HEK293 (cell line): Measurements from ENCODE around the gene ZNF224.

ENCODE experiments used
- GFI1B ChIP-seq: fragments of 450-650 bp; formaldehyde crosslinking; IDR thresholded peaks from 2 replicates; pipeline ENCODE4 v1.5.1; 2016; ENCODE audit warnings: missing biosample characterization, missing genetic modification characterization
- GLI2 ChIP-seq: fragments of 450-650 bp; formaldehyde crosslinking; IDR thresholded peaks from 2 replicates; pipeline ENCODE4; 2017; ENCODE audit warnings: missing biosample characterization, missing genetic modification characterization, low read depth, borderline replicate concordance
- HOXA7 ChIP-seq: sonication (generic); formaldehyde crosslinking; IDR thresholded peaks from 2 replicates; pipeline ENCODE4 v1.8.1; 2022; ENCODE audit warnings: missing genetic modification reagents, borderline replicate concordance
- MEIS1 ChIP-seq: sonication (generic); formaldehyde crosslinking; IDR thresholded peaks from 2 replicates; pipeline ENCODE4 v1.8.1; 2022; ENCODE audit warnings: missing genetic modification reagents, mild to moderate bottlenecking, borderline replicate concordance
- MZF1 ChIP-seq: fragments of 450-650 bp; formaldehyde crosslinking; IDR thresholded peaks from 2 replicates; pipeline ENCODE4 v1.5.1; 2017; ENCODE audit warnings: missing biosample characterization, missing genetic modification characterization, borderline replicate concordance
- PRDM10 ChIP-seq: fragments of 450-650 bp; formaldehyde crosslinking; IDR thresholded peaks from 2 replicates; pipeline ENCODE4 v1.5.1; 2016; ENCODE audit warnings: missing biosample characterization, missing genetic modification characterization
- SALL2 ChIP-seq: fragments of 450-650 bp; formaldehyde crosslinking; IDR thresholded peaks from 2 replicates; pipeline ENCODE4 v1.5.0; 2017; ENCODE audit warnings: missing biosample characterization, mild to moderate bottlenecking, missing genetic modification characterization, borderline replicate concordance
- TRIM28 ChIP-seq: IDR thresholded peaks from 2 replicates; pipeline ENCODE4 v1.6.1; 2011; ENCODE audit warnings: low read length, control low read depth, borderline replicate concordance
- ZBTB48 ChIP-seq: fragments of 450-650 bp; formaldehyde crosslinking; IDR thresholded peaks from 2 replicates; pipeline ENCODE4 v1.5.1; 2016; ENCODE audit warnings: missing biosample characterization, missing genetic modification characterization
- ZBTB8A ChIP-seq: fragments of 450-650 bp; formaldehyde crosslinking; IDR thresholded peaks from 2 replicates; pipeline ENCODE4 v1.5.1; 2016; ENCODE audit warnings: missing biosample characterization, missing genetic modification characterization
- ZNF114 ChIP-seq: fragments of 450-650 bp; formaldehyde crosslinking; IDR thresholded peaks from 2 replicates; pipeline ENCODE4 v1.5.0; 2017; ENCODE audit warnings: missing biosample characterization, missing genetic modification characterization
- ZNF121 ChIP-seq: fragments of 450-650 bp; formaldehyde crosslinking; IDR thresholded peaks from 2 replicates; pipeline ENCODE4 v1.5.1; 2016; ENCODE audit warnings: missing biosample characterization, missing genetic modification characterization
- ZNF16 ChIP-seq: fragments of 450-650 bp; formaldehyde crosslinking; IDR thresholded peaks from 2 replicates; pipeline ENCODE4 v1.5.1; 2016; ENCODE audit warnings: low read depth, missing biosample characterization, missing genetic modification characterization
- ZNF19 ChIP-seq: fragments of 450-650 bp; formaldehyde crosslinking; IDR thresholded peaks from 2 replicates; pipeline ENCODE4; 2016; ENCODE audit warnings: missing biosample characterization, missing genetic modification characterization, low read depth
- ZNF248 ChIP-seq: fragments of 450-650 bp; formaldehyde crosslinking; IDR thresholded peaks from 2 replicates; pipeline ENCODE4 v1.5.1; 2017; ENCODE audit warnings: missing biosample characterization, missing genetic modification characterization
- ZNF549 ChIP-seq: fragments of 450-650 bp; IDR thresholded peaks from 2 replicates; pipeline ENCODE4 v1.5.1; 2018; ENCODE audit warnings: missing biosample characterization, missing genetic modification characterization, mild to moderate bottlenecking, inconsistent platforms, moderate library complexity
- ZNF560 ChIP-seq: fragments of 450-650 bp; formaldehyde crosslinking; IDR thresholded peaks from 2 replicates; pipeline ENCODE4 v1.5.1; 2017; ENCODE audit warnings: missing biosample characterization, missing genetic modification characterization, borderline replicate concordance
- ZNF610 ChIP-seq: fragments of 450-650 bp; formaldehyde crosslinking; IDR thresholded peaks from 2 replicates; pipeline ENCODE4 v1.5.1; 2016; ENCODE audit warnings: missing biosample characterization, missing genetic modification characterization, borderline replicate concordance
- ZNF654 ChIP-seq: fragments of 450-650 bp; formaldehyde crosslinking; IDR thresholded peaks from 2 replicates; pipeline ENCODE4 v1.5.1; 2016; ENCODE audit warnings: low read depth, missing biosample characterization, missing genetic modification characterization
- ZNF776 ChIP-seq: fragments of 450-650 bp; formaldehyde crosslinking; IDR thresholded peaks from 2 replicates; pipeline ENCODE4 v1.5.0; 2017; ENCODE audit warnings: missing biosample characterization, missing genetic modification characterization, borderline replicate concordance
- ZSCAN5A ChIP-seq: fragments of 450-650 bp; formaldehyde crosslinking; IDR thresholded peaks from 2 replicates; pipeline ENCODE4 v1.5.1; 2016; ENCODE audit warnings: missing biosample characterization, missing genetic modification characterization
- TF ChIP-seq, protein P1 (sequence below): fragments of 450-650 bp; formaldehyde crosslinking; conservative IDR thresholded peaks from 2 replicates; pipeline ENCODE4 v1.5.1; 2016; ENCODE audit warnings: low read depth, missing biosample characterization, missing genetic modification characterization
- TF ChIP-seq, protein P2 (sequence below): fragments of 450-650 bp; formaldehyde crosslinking; IDR thresholded peaks from 2 replicates; pipeline ENCODE4 v1.5.1; 2016; ENCODE audit warnings: missing biosample characterization, missing genetic modification characterization

The ZNF224 gene

DNA sequence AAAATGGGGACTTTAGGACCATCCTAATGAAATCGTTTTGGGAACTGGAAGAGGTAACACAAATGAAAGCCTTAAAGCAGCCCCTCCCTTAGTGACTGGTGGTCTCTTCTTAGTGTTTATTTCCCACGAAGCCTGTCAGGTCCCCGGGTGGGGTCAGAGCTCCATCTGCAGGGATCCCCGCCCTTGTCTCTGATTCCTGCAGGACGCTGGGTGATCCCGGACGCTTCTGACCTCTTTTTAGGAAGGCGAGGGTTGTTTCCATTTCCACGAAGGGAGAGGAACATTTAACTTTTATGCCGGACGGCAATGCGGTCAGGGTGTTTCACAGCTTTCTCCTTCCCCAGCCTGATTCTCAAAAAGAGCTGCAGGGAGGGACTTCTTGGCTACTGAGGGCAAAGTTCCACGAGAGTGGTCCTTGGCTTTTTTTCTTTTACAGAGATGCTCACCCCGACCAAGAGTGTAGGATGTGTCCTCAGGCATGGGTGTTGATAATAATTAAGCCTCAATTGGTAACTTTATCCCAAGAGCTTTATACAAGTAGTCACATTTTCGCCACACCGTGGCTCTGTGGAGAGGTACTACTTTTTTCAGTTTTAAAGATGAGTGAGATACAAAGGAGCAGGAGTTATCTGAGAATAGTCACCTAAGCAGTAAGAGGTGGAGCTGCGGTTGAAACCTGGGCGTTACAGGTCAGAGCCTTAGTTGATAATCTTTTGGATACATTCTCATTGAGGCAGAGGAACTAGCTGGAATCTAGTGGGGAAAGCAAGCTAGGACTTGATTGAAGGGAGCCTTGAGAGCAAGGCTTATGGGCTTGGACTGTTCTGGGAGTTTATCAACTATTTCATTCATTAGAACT, 21.4 kb upstream of the ZNF224 start (continued):
- no peak for TF ChIP-seq ZNF16 (tag by site-specific recombination)
- no peak for TF ChIP-seq SALL2 (tag by site-specific recombination)
- no peak for TF ChIP-seq ZNF121 (tag by site-specific recombination)
- TF ChIP-seq MZF1: no peak
- no peak for TF ChIP-seq ZBTB48 (tag by site-specific recombination)
- TF ChIP-seq PRDM10 (tag by site-specific recombination): peak; percentile 91
- no peak for TF ChIP-seq ZNF549 (tag by site-specific recombination)
- TF ChIP-seq ZNF19 (tag by site-specific recombination): no peak
- TF ChIP-seq ZBTB8A: no peak
- no peak for TF ChIP-seq ZNF560 (tag by site-specific recombination)
- TF ChIP-seq, protein P1, sequence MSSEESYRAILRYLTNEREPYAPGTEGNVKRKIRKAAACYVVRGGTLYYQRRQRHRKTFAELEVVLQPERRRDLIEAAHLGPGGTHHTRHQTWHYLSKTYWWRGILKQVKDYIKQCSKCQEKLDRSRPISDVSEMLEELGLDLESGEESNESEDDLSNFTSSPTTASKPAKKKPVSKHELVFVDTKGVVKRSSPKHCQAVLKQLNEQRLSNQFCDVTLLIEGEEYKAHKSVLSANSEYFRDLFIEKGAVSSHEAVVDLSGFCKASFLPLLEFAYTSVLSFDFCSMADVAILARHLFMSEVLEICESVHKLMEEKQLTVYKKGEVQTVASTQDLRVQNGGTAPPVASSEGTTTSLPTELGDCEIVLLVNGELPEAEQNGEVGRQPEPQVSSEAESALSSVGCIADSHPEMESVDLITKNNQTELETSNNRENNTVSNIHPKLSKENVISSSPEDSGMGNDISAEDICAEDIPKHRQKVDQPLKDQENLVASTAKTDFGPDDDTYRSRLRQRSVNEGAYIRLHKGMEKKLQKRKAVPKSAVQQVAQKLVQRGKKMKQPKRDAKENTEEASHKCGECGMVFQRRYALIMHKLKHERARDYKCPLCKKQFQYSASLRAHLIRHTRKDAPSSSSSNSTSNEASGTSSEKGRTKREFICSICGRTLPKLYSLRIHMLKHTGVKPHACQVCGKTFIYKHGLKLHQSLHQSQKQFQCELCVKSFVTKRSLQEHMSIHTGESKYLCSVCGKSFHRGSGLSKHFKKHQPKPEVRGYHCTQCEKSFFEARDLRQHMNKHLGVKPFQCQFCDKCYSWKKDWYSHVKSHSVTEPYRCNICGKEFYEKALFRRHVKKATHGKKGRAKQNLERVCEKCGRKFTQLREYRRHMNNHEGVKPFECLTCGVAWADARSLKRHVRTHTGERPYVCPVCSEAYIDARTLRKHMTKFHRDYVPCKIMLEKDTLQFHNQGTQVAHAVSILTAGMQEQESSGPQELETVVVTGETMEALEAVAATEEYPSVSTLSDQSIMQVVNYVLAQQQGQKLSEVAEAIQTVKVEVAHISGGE: peak; percentile 58
- no peak for TF ChIP-seq ZNF610 (tag by site-specific recombination)
- no peak for TF ChIP-seq ZSCAN5A
- no peak for TF ChIP-seq ZNF114
- TF ChIP-seq, protein P2, sequence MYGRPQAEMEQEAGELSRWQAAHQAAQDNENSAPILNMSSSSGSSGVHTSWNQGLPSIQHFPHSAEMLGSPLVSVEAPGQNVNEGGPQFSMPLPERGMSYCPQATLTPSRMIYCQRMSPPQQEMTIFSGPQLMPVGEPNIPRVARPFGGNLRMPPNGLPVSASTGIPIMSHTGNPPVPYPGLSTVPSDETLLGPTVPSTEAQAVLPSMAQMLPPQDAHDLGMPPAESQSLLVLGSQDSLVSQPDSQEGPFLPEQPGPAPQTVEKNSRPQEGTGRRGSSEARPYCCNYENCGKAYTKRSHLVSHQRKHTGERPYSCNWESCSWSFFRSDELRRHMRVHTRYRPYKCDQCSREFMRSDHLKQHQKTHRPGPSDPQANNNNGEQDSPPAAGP (tag by site-specific recombination): no peak
- no peak for TF ChIP-seq GFI1B
- TF ChIP-seq HOXA7 (CRISPR knock-in tag): no peak
- TF ChIP-seq GLI2: no peak
- TF ChIP-seq MEIS1 (CRISPR knock-in tag): no peak
- no peak for TF ChIP-seq ZNF776
- peak; percentile 7; the same call in 1 of the 2 replicates for TF ChIP-seq ZNF654
- TF ChIP-seq TRIM28: no peak
- TF ChIP-seq ZNF248 (tag by site-specific recombination): no peak
